HCT116 (cell line): Measurements from ENCODE around the gene PSMD5. TPM values are rescaled to one million over a fixed set of nuclear protein-coding genes. Genes with fewer than 3 reads are reported as not detected.

Experiments
- ATAC-seq: fragments of 200-7000 bp; cut with Tn5 transposase; 2 replicates; pipeline ENCODE4 v1.9.1; 2020; ENCODE audit warnings: mild to moderate bottlenecking, moderate library complexity
- BruUV-seq: library from RNA; stranded (reverse); fragments of 400-500 nt; replicated peaks from 2 replicates; lab custom pipeline; 2021; lab: Mats Ljungman, UMichigan
- CTCF ChIA-PET: fragments of 300-600 bp; sonication (Branson Sonifier 250); formaldehyde crosslinking; loops from one replicate; lab custom pipeline; 2021; ENCODE audit warnings: antibody characterized with exemption; lab: Charles Lee
- POLR2A ChIA-PET: fragments of 300-600, 350-600 bp; sonication (Branson Sonifier 250); formaldehyde crosslinking; loops from one replicate; lab custom pipeline; 2021; ENCODE audit warnings: antibody characterized with exemption; lab: Charles Lee
- RAD21 ChIA-PET, 2 experiments: fragments of 300-600 bp; sonication (Branson Sonifier 250); formaldehyde crosslinking; loops; one replicate each; lab custom pipeline; 2023; ENCODE audit warnings: low total read pairs in 2 of 2; ENCODE audit not compliant: uncharacterized antibody in 2 of 2, unreplicated experiment in 2 of 2, low non-redundant PET in 1 of 2; lab: Charles Lee
- DNase-seq: peaks from one replicate; pipeline ENCODE4 v3.0.0-alpha.2; 2010; ENCODE audit warnings: low read depth, low spot score
- H2AFZ ChIP-seq: fragments of 200-600 bp; shearing (Covaris generic), sonication (generic); 2 replicates; pipeline ENCODE4 v1.6.1; 2017; ENCODE audit warnings: low read depth, mixed run types, mixed read lengths, antibody characterized with exemption, low read length; ENCODE audit not compliant: poor library complexity, severe bottlenecking
- H3K27ac ChIP-seq: 2 replicates; pipeline ENCODE4 v1.5.1; 2012; ENCODE audit warnings: low read depth, low read length
- H3K27me3 ChIP-seq: fragments of 200-600 bp; sonication (generic); 2 replicates; pipeline ENCODE4 v1.6.1; 2016; ENCODE audit warnings: mixed run types, low read length, mixed read lengths; ENCODE audit not compliant: insufficient read depth
- H3K36me3 ChIP-seq, 2 experiments: fragments of 200-500 bp in 1 of 2; fragments of 200-600 bp in 1 of 2; sonication (Bioruptor generic) in 1 of 2; sonication (generic) in 1 of 2; 2 replicates each; pipeline versions ENCODE4 v1.5.1 to v1.6.1; 2014 to 2016; ENCODE audit warnings: low read length in 2 of 2, inconsistent platforms in 1 of 2, mixed read lengths in 1 of 2, mixed run types in 1 of 2; ENCODE audit not compliant: insufficient read depth in 2 of 2, control insufficient read depth in 1 of 2
- H3K4me1 ChIP-seq, 2 experiments: fragments of 200-600 bp in 1 of 2; sonication (generic) in 1 of 2; 2 replicates each; pipeline versions ENCODE4 v1.5.1 to v1.6.1; 2012 to 2017; ENCODE audit warnings: low read length in 2 of 2, inconsistent platforms in 1 of 2, mild to moderate bottlenecking in 1 of 2, mixed read lengths in 1 of 2, mixed run types in 1 of 2, moderate library complexity in 1 of 2; ENCODE audit not compliant: insufficient read depth in 2 of 2, control insufficient read depth in 1 of 2
- H3K4me2 ChIP-seq: fragments of 200-600 bp; sonication (generic); 2 replicates; pipeline ENCODE4 v1.6.1; 2017; ENCODE audit warnings: mixed run types, low read length, mixed read lengths
- H3K4me3 ChIP-seq, 2 experiments: fragments of 200-600 bp in 1 of 2; sonication (generic) in 1 of 2; replicated peaks in 1 of 2; 2 replicates each; pipeline ENCODE4 v1.5.1; 2011 to 2016; ENCODE audit warnings: low read length in 2 of 2, control low read depth in 1 of 2, low read depth in 1 of 2, mild to moderate bottlenecking in 1 of 2, mixed read lengths in 1 of 2, mixed run types in 1 of 2
- H3K79me2 ChIP-seq: fragments of 200-600 bp; sonication (generic); 2 replicates; pipeline ENCODE4 v1.6.1; 2017; ENCODE audit warnings: mild to moderate bottlenecking, mixed run types, low read length, moderate library complexity, mixed read lengths; ENCODE audit not compliant: insufficient read depth
- H3K9ac ChIP-seq: fragments of 200-600 bp; sonication (generic); 2 replicates; pipeline ENCODE4 v1.6.1; 2016; ENCODE audit warnings: low read length, mixed read lengths
- H3K9me2 ChIP-seq: fragments of 200-600 bp; sonication (generic), shearing (Covaris generic); 2 replicates; pipeline ENCODE4 v1.6.1; 2017; ENCODE audit warnings: mixed run types, mild to moderate bottlenecking, moderate library complexity; ENCODE audit not compliant: insufficient read depth
- H3K9me3 ChIP-seq, 2 experiments: fragments of 200-500 bp in 1 of 2; fragments of 200-600 bp in 1 of 2; sonication (Bioruptor generic) in 1 of 2; sonication (generic) in 1 of 2; 2 replicates each; pipeline ENCODE4 v1.6.1; 2014 to 2017; ENCODE audit warnings: low read length in 2 of 2, mixed read lengths in 2 of 2, inconsistent platforms in 1 of 2, low read depth in 1 of 2, mild to moderate bottlenecking in 1 of 2, mixed run types in 1 of 2, moderate library complexity in 1 of 2; ENCODE audit not compliant: control insufficient read depth in 1 of 2, insufficient read depth in 1 of 2
- H4K20me1 ChIP-seq: fragments of 200-600 bp; sonication (generic), shearing (Covaris generic); 2 replicates; pipeline ENCODE4 v1.6.1; 2017; ENCODE audit warnings: mixed run types, mild to moderate bottlenecking, moderate library complexity; ENCODE audit not compliant: insufficient read depth
- EGR1 ChIP-seq: IDR thresholded peaks from 2 replicates; pipeline ENCODE4 v1.6.1; 2012; ENCODE audit warnings: low read depth
- EZH2 ChIP-seq: fragments of 200-600 bp; sonication (generic); IDR thresholded peaks from 2 replicates; pipeline ENCODE4 v1.6.1; 2017; ENCODE audit warnings: antibody characterized with exemption, mixed run types
- FOSL1 ChIP-seq: IDR thresholded peaks from 2 replicates; pipeline ENCODE4 v1.6.1; 2012; ENCODE audit warnings: low read depth
- POLR2A ChIP-seq: IDR thresholded peaks from 2 replicates; pipeline ENCODE4 v1.7.0; 2011; ENCODE audit warnings: borderline replicate concordance; ENCODE audit not compliant: insufficient read depth, insufficient read length; ENCODE audit errors: extremely low read depth
- RAD21 ChIP-seq: IDR thresholded peaks from 2 replicates; pipeline ENCODE4 v1.6.1; 2012; ENCODE audit warnings: low read depth, mild to moderate bottlenecking
- REST ChIP-seq: IDR thresholded peaks from 2 replicates; pipeline ENCODE4 v1.6.1; 2012; ENCODE audit warnings: low read depth
- SP1 ChIP-seq: IDR thresholded peaks from 2 replicates; pipeline ENCODE4 v1.6.1; 2012; ENCODE audit warnings: low read depth
- SRF ChIP-seq: IDR thresholded peaks from 2 replicates; pipeline ENCODE4 v1.6.1; 2012; ENCODE audit warnings: low read depth
- TCF7L2 ChIP-seq: IDR thresholded peaks from 2 replicates; pipeline ENCODE4 v1.7.0; 2011; ENCODE audit warnings: borderline replicate concordance, inconsistent platforms; ENCODE audit not compliant: insufficient read depth, insufficient read length; ENCODE audit errors: extremely low read depth
- YY1 ChIP-seq: IDR thresholded peaks from 2 replicates; pipeline ENCODE4 v1.6.1; 2011; ENCODE audit warnings: low read length, low read depth, moderate library complexity, mild to moderate bottlenecking; ENCODE audit not compliant: insufficient replicate concordance; ENCODE audit errors: extremely low read depth
- ZBTB33 ChIP-seq: IDR thresholded peaks from 2 replicates; pipeline ENCODE4 v1.6.1; 2011; ENCODE audit warnings: mild to moderate bottlenecking, low read length, moderate library complexity; ENCODE audit not compliant: insufficient replicate concordance; ENCODE audit errors: extremely low read depth
- ZNF274 ChIP-seq: fragments of 200-500 bp; sonication (Bioruptor generic); IDR thresholded peaks from 2 replicates; pipeline ENCODE4 v1.6.1; 2014; ENCODE audit warnings: mild to moderate bottlenecking, low read depth, low read length, inconsistent platforms
- intact Hi-C: fragments of 100-400 bp; cut with micrococcal nuclease; formaldehyde crosslinking; loops from 2 replicates; pipeline ENCODE4 v1.10.0; 2022
- total RNA-seq: library from RNA; stranded (reverse); gene quantifications from one replicate; pipeline ENCODE4 v1.2.1, GENCODE V29; 2021; ENCODE audit not compliant: unreplicated experiment

Gene PSMD5
- total RNA-seq, 1 experiment from 2014 or later, result 64.3 TPM

- TF ChIP-seq REST (no peak), RAD21 (no peak), YY1 (no peak), ZNF274 (no peak)
Measured at GRCh38 chr9:120845255-120845654, 2.5 kb upstream of the PSMD5 start (continued).

- Histone ChIP-seq H3K4me1 (peaks cover 9 to 20% of the 10 kb centered on the region in 2 experiments), H3K79me2 (peaks cover 57% of the 10 kb centered on the region), H3K9me2 (no peaks in the 10 kb centered on the region), H4K20me1 (no peaks in the 10 kb centered on the region), H3K9ac (peak overlapping the region; percentile 94), H3K27me3 (no peaks in the 10 kb centered on the region), H2AFZ (no peak overlapping the region), H3K36me3 (no peaks in the 10 kb centered on the region; a peak in 1 of 4 replicates), H3K4me2 (peak overlapping the region; percentile 89), H3K4me3 (peak overlapping the region; percentile 88 to 99), H3K27ac (peak overlapping the region; percentile 65), H3K9me3 (no peaks in the 10 kb centered on the region)
- intact Hi-C loops, result loop anchor here (2.0 kb wide), 1 partner anchor 27 kb away; no protein-coding TSS in a partner anchor
- ChIA-PET RAD21 (no interaction called here), CTCF (no interaction called here), POLR2A (interaction anchor here (0.7 to 0.9 kb wide), 2 partner anchors 41 to 49 kb away, joined by 3 read pairs; partner anchors contain the start of gene FBXW2)
- DNase-seq, result no peak
- ATAC-seq, result peak; percentile 9; the same call in 1 of the 2 replicates
- BruUV-seq, result TSS peak; percentile 65
- TF ChIP-seq SP1, result no peak
- no peak for TF ChIP-seq FOSL1
- no peak for TF ChIP-seq SRF
- TF ChIP-seq TCF7L2, result no peak
- no peak for TF ChIP-seq REST
- no peak for TF ChIP-seq POLR2A
- TF ChIP-seq YY1, result no peak
- no peak for TF ChIP-seq EZH2
- no peak for TF ChIP-seq ZBTB33
- TF ChIP-seq EGR1, result no peak
Measured at GRCh38 chr9:120841930-120842684, 615 bp downstream of the PSMD5 start.
